HG03159 (cell line): ENCODE measurements around the gene STOM.

Source experiments
- ATAC-seq: cut with Tn5 transposase; IDR thresholded peaks from one replicate; pipeline ENCODE4 v1.9.1; 2021; ENCODE audit warnings: mild to moderate bottlenecking, moderate library complexity; ENCODE audit not compliant: unreplicated experiment

Gene STOM

GRCh38 chr9:121372239-121373010, 2.4 kb upstream of the STOM start:
- ATAC-seq: no peak

- no peak for ATAC-seq
Measured at GRCh38 chr9:121371495-121372061, 1.5 kb upstream of the STOM start.

DNA sequence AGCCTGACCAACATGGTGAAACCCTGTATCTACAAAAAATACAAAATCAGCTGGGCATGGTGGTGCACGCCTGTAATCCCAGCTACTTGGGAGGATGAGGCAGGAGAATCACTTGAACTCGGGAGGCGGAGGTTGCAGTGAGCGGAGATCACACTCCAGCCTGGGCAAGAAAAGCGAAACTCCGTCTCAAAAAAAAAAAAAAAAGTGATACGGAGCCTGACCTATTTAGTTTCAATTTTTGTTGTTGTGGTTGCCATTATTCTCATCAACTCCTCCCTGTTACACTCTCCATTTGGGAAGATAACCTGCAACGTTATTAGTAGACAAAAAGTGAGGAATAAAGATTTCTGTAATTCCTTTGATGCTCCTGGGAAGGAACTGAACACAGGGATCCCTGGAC, 1.3 kb downstream of the STOM start:
- ATAC-seq: no peak

DNA sequence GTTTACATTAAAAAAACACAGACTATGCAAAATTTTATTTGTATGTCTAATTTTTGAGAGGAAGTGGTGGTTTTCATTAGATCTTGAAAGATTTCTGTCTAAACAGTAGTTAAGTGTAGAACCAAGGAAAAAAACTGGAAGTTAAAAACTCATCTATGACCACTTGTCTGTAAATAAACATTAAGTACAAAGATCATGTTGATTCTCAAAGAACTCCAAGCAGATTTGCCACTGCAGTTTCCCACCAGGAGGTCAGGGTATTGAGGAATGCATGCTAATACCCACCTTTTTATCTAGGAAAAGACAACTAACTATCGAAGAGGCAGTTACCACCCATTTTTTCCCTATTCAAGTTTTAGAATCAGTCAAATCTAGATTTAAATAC, 1.9 kb downstream of the STOM start:
- no peak for ATAC-seq

- ATAC-seq: no peak
Measured at GRCh38 chr9:121367306-121368137, 2.5 kb downstream of the STOM start.

GRCh38 chr9:121366611-121367192, 3.3 kb downstream of the STOM start:
- no peak for ATAC-seq

- no peak for ATAC-seq
Measured at GRCh38 chr9:121365564-121365963, 4.5 kb downstream of the STOM start.

- ATAC-seq: no peak
Measured at GRCh38 chr9:121364886-121365285, 5.2 kb downstream of the STOM start.

DNA sequence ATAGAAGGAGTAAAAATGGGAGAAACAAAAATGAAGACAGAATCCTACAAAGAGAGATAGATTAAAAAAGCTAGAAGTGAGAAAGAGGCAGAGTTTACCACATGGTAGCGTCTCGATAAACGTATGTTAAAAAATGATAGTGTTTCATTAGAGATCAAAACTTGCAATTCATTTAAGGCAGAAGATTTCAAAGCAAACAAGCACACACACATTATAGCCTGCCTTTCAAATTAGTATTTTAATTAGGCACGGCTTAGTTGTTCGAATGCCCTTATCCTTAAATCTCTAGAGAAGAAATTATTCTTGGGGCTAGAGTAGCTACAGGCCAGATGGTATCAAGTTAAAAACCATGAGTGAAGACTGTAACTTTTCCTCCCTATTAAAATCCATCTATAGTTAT, 6.0 kb downstream of the STOM start:
- no peak for ATAC-seq

GRCh38 chr9:121363622-121363961, 6.5 kb downstream of the STOM start:
- ATAC-seq: no peak

GRCh38 chr9:121362813-121363621, 7.0 kb downstream of the STOM start:
- no peak for ATAC-seq

GRCh38 chr9:121360601-121361374, 9.3 kb downstream of the STOM start:
- no peak for ATAC-seq

- no peak for ATAC-seq
Measured at GRCh38 chr9:121359351-121360294, 10.4 kb downstream of the STOM start.

- no peak for ATAC-seq
Measured at GRCh38 chr9:121358751-121359150, 11.3 kb downstream of the STOM start.

- ATAC-seq: no peak
Measured at GRCh38 chr9:121357011-121357410, 13.0 kb downstream of the STOM start.

- ATAC-seq: no peak
Measured at GRCh38 chr9:121354762-121355161, 15.3 kb downstream of the STOM start.

DNA sequence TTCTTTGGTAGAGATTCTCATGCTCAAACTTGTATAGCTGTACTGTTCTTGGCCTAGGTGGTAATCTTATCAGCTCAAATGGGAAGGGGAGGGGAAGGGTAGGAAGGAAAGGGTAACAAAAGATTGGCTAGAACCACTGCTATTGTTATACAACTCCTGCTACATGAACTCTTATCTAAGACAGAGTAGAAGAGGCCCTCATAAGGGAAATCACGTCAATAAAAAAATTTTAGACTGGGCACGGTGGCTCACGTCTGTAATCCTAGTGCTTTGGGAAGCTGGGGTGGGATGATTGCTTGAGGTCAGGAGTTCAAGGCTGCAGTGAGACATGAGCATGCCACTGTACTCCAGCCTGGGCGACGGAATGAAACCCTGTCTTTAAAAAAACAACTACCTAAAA, 15.9 kb downstream of the STOM start:
- no peak for ATAC-seq

DNA sequence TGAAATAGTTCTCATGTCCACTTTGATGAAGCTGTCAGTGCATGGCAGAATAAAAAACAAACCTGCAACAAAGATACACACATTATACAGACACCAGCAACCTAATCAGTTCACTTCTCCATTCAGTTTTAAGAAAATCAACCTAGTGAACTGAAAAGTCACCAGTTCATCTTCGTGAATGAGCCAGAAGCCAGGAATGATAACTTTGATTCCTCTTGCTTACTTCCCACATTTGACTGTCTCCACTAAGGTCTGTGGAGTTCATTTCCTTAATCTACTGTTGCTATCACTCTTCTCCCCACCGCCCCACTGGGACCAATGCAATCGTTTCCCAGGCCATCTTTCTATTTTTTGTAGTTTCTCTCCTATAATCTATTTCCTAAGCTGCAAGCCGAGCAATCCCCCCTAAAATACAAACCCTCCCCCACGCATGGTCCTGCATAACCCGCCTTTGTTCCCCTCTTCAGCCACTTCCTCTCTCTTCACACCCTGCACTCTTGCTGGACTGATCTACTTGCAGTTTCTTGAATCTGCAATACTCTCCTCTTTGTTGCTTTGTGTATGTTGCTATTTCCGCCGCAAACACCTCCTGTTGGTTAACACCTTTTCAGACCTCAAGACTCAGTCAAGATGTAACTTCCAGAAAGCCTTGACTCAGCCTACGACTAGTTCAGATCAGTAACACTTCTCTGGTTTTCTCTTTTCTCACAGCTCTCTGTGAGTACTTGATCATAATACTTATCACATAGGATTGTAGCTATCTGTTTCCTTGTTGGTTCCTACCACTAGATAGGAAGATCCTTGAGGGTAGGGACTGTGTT, 16.6 kb downstream of the STOM start:
- ATAC-seq: peak; percentile 92
